Mesendoderm (in vitro differentiated cells): ENCODE data around the gene CUTC.

ENCODE experiments used
- DNase-seq: peaks from one replicate; pipeline ENCODE4 v3.0.0; 2013
- H2AK5ac ChIP-seq: 2 replicates; pipeline ENCODE4 v1.6.1; 2013; ENCODE audit warnings: low read length, inconsistent platforms
- H2BK120ac ChIP-seq: 2 replicates; pipeline ENCODE4 v1.6.1; 2013; ENCODE audit warnings: low read depth, mild to moderate bottlenecking, low read length, moderate library complexity, mixed read lengths
- H2BK15ac ChIP-seq: replicated peaks from 2 replicates; pipeline ENCODE4 v1.6.1; 2013; ENCODE audit warnings: low read depth, mild to moderate bottlenecking, moderate library complexity
- H2BK5ac ChIP-seq: 2 replicates; pipeline ENCODE4 v1.6.1; 2013; ENCODE audit warnings: low read length, inconsistent platforms
- H3K18ac ChIP-seq: 2 replicates; pipeline ENCODE4 v1.6.1; 2013; ENCODE audit warnings: mild to moderate bottlenecking, low read length, mixed read lengths
- H3K23ac ChIP-seq: one replicate; pipeline ENCODE4 v1.6.1; 2013; ENCODE audit warnings: low read length
- H3K27ac ChIP-seq: 2 replicates; pipeline ENCODE4 v1.5.1; 2013; ENCODE audit warnings: low read depth, mild to moderate bottlenecking, inconsistent platforms, low read length, moderate library complexity
- H3K27me3 ChIP-seq: 2 replicates; pipeline ENCODE4 v1.6.1; 2013; ENCODE audit warnings: low read length, control low read depth, mild to moderate bottlenecking, inconsistent platforms; ENCODE audit not compliant: insufficient read depth, poor library complexity
- H3K36me3 ChIP-seq: 2 replicates; pipeline ENCODE4 v1.6.1; 2013; ENCODE audit warnings: low read length, inconsistent platforms; ENCODE audit not compliant: control insufficient read depth, insufficient read depth
- H3K4ac ChIP-seq: one replicate; pipeline ENCODE4 v1.6.1; 2013; ENCODE audit warnings: low read depth, mild to moderate bottlenecking, low read length, moderate library complexity
- H3K4me1 ChIP-seq: 2 replicates; pipeline ENCODE4 v1.6.1; 2013; ENCODE audit warnings: low read depth, low read length, inconsistent platforms; ENCODE audit not compliant: control insufficient read depth
- H3K4me2 ChIP-seq: 2 replicates; pipeline ENCODE4 v1.6.1; 2013; ENCODE audit warnings: low read length
- H3K4me3 ChIP-seq: 2 replicates; pipeline ENCODE4 v1.5.1; 2013; ENCODE audit warnings: mild to moderate bottlenecking, low read length
- H3K56ac ChIP-seq: one replicate; pipeline ENCODE4 v1.6.1; 2013; ENCODE audit warnings: low read length
- H3K79me1 ChIP-seq: 2 replicates; pipeline ENCODE4 v1.6.1; 2013; ENCODE audit warnings: low read length, inconsistent platforms
- H3K79me2 ChIP-seq: 2 replicates; pipeline ENCODE4 v1.6.1; 2013; ENCODE audit warnings: mild to moderate bottlenecking, low read length; ENCODE audit not compliant: control insufficient read depth, insufficient read depth
- H3K9ac ChIP-seq: 2 replicates; pipeline ENCODE4 v1.6.1; 2013; ENCODE audit warnings: low read length, inconsistent platforms
- H4K5ac ChIP-seq: one replicate; pipeline ENCODE4 v1.6.1; 2013; ENCODE audit warnings: low read length
- H4K8ac ChIP-seq: one replicate; pipeline ENCODE4 v1.6.1; 2013; ENCODE audit warnings: low read depth, mild to moderate bottlenecking, control low read depth, low read length, moderate library complexity
- WGBS: extraction: QIAGEN DNeasy Blood & Tissue Kit; methylation state at CpG from one replicate; pipeline ENCODE4 v1.1.7; 2013; ENCODE audit warnings: low lambda C conversion rate, missing lambda C conversion rate; ENCODE audit not compliant: insufficient coverage; ENCODE audit errors: extremely low coverage; 5-methylcytosine and 5-hydroxymethylcytosine counted together

CUTC gene

GRCh38 chr10:99711129-99711719, 20.8 kb upstream of the CUTC start:
- Histone ChIP-seq H3K27me3 (no peaks in the 10 kb centered on the region), H3K9ac (no peak overlapping the region), H3K79me2 (no peaks in the 10 kb centered on the region), H3K18ac (no peak overlapping the region), H3K4me3 (no peak overlapping the region), H3K36me3 (peaks cover 2% of the 10 kb centered on the region), H3K4ac (no peak overlapping the region), H2BK15ac (no peak overlapping the region), H4K5ac (no peak overlapping the region), H3K23ac (no peak overlapping the region), H3K79me1 (no peaks in the 10 kb centered on the region), H2AK5ac (no peak overlapping the region), H3K56ac (no peak overlapping the region), H3K4me1 (no peaks in the 10 kb centered on the region), H3K4me2 (no peak overlapping the region), H2BK120ac (no peak overlapping the region), H3K27ac (no peak overlapping the region), H4K8ac (no peak overlapping the region), H2BK5ac (no peak overlapping the region)
- peak; percentile 59 for DNase-seq

GRCh38 chr10:99714446-99714845, 17.6 kb upstream of the CUTC start:
- WGBS, result no CpG with 5 or more reads among the region's 5 CpGs
- no peaks in the 10 kb centered on the region for H3K79me2 ChIP-seq
- H4K5ac ChIP-seq, result no peak overlapping the region
- H3K27ac ChIP-seq, result no peak overlapping the region
- no peak overlapping the region for H2BK15ac ChIP-seq
- no peak overlapping the region for H3K18ac ChIP-seq
- no peaks in the 10 kb centered on the region for H3K4me1 ChIP-seq
- H4K8ac ChIP-seq, result no peak overlapping the region
- H3K27me3 ChIP-seq, result no peaks in the 10 kb centered on the region
- H3K4ac ChIP-seq, result no peak overlapping the region
- no peak overlapping the region for H3K23ac ChIP-seq
- DNase-seq, result no peak
- H3K79me1 ChIP-seq, result no peaks in the 10 kb centered on the region
- H3K9ac ChIP-seq, result no peak overlapping the region
- H3K36me3 ChIP-seq, result peaks cover 6% of the 10 kb centered on the region
- no peak overlapping the region for H3K4me3 ChIP-seq
- no peak overlapping the region for H3K56ac ChIP-seq
- H3K4me2 ChIP-seq, result no peak overlapping the region
- H2AK5ac ChIP-seq, result no peak overlapping the region
- H2BK120ac ChIP-seq, result no peak overlapping the region
- no peak overlapping the region for H2BK5ac ChIP-seq

- H4K5ac ChIP-seq, result no peak overlapping the region
- H3K36me3 ChIP-seq, result peaks cover 7% of the 10 kb centered on the region
- DNase-seq, result no peak
- H3K79me2 ChIP-seq, result no peaks in the 10 kb centered on the region
- no peaks in the 10 kb centered on the region for H3K4me1 ChIP-seq
- no peak overlapping the region for H2AK5ac ChIP-seq
- H4K8ac ChIP-seq, result no peak overlapping the region
- H3K18ac ChIP-seq, result no peak overlapping the region
- no peak overlapping the region for H3K9ac ChIP-seq
- no peak overlapping the region for H2BK120ac ChIP-seq
- H3K23ac ChIP-seq, result no peak overlapping the region
- H3K79me1 ChIP-seq, result no peaks in the 10 kb centered on the region
- WGBS, result no CpG with 5 or more reads among the region's 2 CpGs
- no peak overlapping the region for H3K4ac ChIP-seq
- H3K4me3 ChIP-seq, result no peak overlapping the region
- no peak overlapping the region for H2BK5ac ChIP-seq
- no peak overlapping the region for H3K56ac ChIP-seq
- no peak overlapping the region for H2BK15ac ChIP-seq
- H3K4me2 ChIP-seq, result no peak overlapping the region
- no peaks in the 10 kb centered on the region for H3K27me3 ChIP-seq
- no peak overlapping the region for H3K27ac ChIP-seq
These were observed 11.6 kb upstream of the CUTC start for GRCh38 chr10:99720387-99720786.

GRCh38 chr10:99730026-99730425, 2.0 kb upstream of the CUTC start:
- H4K5ac ChIP-seq, result no peak overlapping the region
- H2AK5ac ChIP-seq, result no peak overlapping the region
- H3K4me3 ChIP-seq, result no peak overlapping the region
- H4K8ac ChIP-seq, result no peak overlapping the region
- H3K56ac ChIP-seq, result no peak overlapping the region
- no peak overlapping the region for H3K4me2 ChIP-seq
- H3K4ac ChIP-seq, result no peak overlapping the region
- H3K27me3 ChIP-seq, result no peaks in the 10 kb centered on the region
- H3K9ac ChIP-seq, result no peak overlapping the region
- WGBS, result no CpG with 5 or more reads among the region's 1 CpG
- DNase-seq, result no peak
- H2BK15ac ChIP-seq, result no peak overlapping the region
- H3K79me1 ChIP-seq, result peaks cover 3% of the 10 kb centered on the region
- H3K79me2 ChIP-seq, result no peaks in the 10 kb centered on the region
- H3K23ac ChIP-seq, result no peak overlapping the region
- no peak overlapping the region for H2BK120ac ChIP-seq
- no peak overlapping the region for H3K27ac ChIP-seq
- H3K4me1 ChIP-seq, result no peaks in the 10 kb centered on the region
- H2BK5ac ChIP-seq, result no peak overlapping the region
- no peak overlapping the region for H3K18ac ChIP-seq
- H3K36me3 ChIP-seq, result no peaks in the 10 kb centered on the region

- no peak overlapping the region for H2BK15ac ChIP-seq
- no peak for DNase-seq
- peak overlapping the region; percentile 95 for H3K23ac ChIP-seq
- H3K9ac ChIP-seq, result peak overlapping the region; percentile 98
- peaks cover 3% of the 10 kb centered on the region for H3K79me1 ChIP-seq
- peak overlapping the region; percentile 24 for H3K18ac ChIP-seq
- WGBS, result no CpG with 5 or more reads among the region's 16 CpGs
- peak overlapping the region; percentile 98 for H3K56ac ChIP-seq
- H3K79me2 ChIP-seq, result no peaks in the 10 kb centered on the region
- H3K4me2 ChIP-seq, result peak overlapping the region; percentile 48
- no peaks in the 10 kb centered on the region for H3K36me3 ChIP-seq
- no peak overlapping the region for H2AK5ac ChIP-seq
- peak overlapping the region; percentile 94 for H3K4me3 ChIP-seq
- no peak overlapping the region for H3K4ac ChIP-seq
- H3K4me1 ChIP-seq, result no peaks in the 10 kb centered on the region
- no peaks in the 10 kb centered on the region for H3K27me3 ChIP-seq
- H4K8ac ChIP-seq, result no peak overlapping the region
- H2BK120ac ChIP-seq, result no peak overlapping the region
- no peak overlapping the region for H4K5ac ChIP-seq
- H2BK5ac ChIP-seq, result peak overlapping the region; percentile 89
- H3K27ac ChIP-seq, result peak overlapping the region; percentile 74
These were observed 565 bp upstream of the CUTC start for GRCh38 chr10:99731306-99732032.

- H4K5ac ChIP-seq, result no peak overlapping the region
These were observed 1.3 kb downstream of the CUTC start for GRCh38 chr10:99733366-99733765.

More at GRCh38 chr10:99733366-99733765, 1.3 kb downstream of the CUTC start:
- H3K23ac ChIP-seq, result no peak overlapping the region
- H2AK5ac ChIP-seq, result no peak overlapping the region
- peaks cover 3% of the 10 kb centered on the region for H3K79me1 ChIP-seq
- H3K4me1 ChIP-seq, result no peaks in the 10 kb centered on the region
- no peaks in the 10 kb centered on the region for H3K27me3 ChIP-seq
- WGBS, result no CpG with 5 or more reads among the region's 8 CpGs
- no peaks in the 10 kb centered on the region for H3K36me3 ChIP-seq
- no peak overlapping the region for H3K9ac ChIP-seq
- no peak overlapping the region for H2BK5ac ChIP-seq
- H3K4ac ChIP-seq, result no peak overlapping the region
- no peak overlapping the region for H3K4me3 ChIP-seq
- no peak overlapping the region for H3K27ac ChIP-seq
- H2BK15ac ChIP-seq, result no peak overlapping the region
- H3K18ac ChIP-seq, result no peak overlapping the region
- H2BK120ac ChIP-seq, result no peak overlapping the region
- H3K4me2 ChIP-seq, result no peak overlapping the region
- DNase-seq, result no peak
- no peak overlapping the region for H4K8ac ChIP-seq
- no peak overlapping the region for H3K56ac ChIP-seq
- H3K79me2 ChIP-seq, result no peaks in the 10 kb centered on the region
